ENCODE results near the gene CTNNA1. TPM values are rescaled to one million over a fixed set of nuclear protein-coding genes. Genes with fewer than 3 reads are reported as not detected.
"Not testable (repeated sequence)": the region's sequence is repeated elsewhere in the genome, so short reads cannot be mapped to it uniquely, and the experiment has no call there.

CTNNA1 gene
- total RNA-seq, 2 donors from 2014 or later: 247 to 288 TPM

- H3K4me3 ChIP-seq: no peak overlapping the region
- peak overlapping the region; percentile 60 to 62 for H3K27ac ChIP-seq
- no peak for TF ChIP-seq CTCF (IDR thresholded peaks at IDR 0.05)
- H3K27me3 ChIP-seq: no peaks in the 10 kb centered on the region
- peaks cover 0 to 24% of the 10 kb centered on the region in 2 donors for H3K4me1 ChIP-seq
- no peaks in the 10 kb centered on the region for H3K36me3 ChIP-seq
- no peak for DNase-seq (ENCODE audit: low spot score)
- H3K9me3 ChIP-seq: no peaks in the 10 kb centered on the region
These were observed 27.3 kb upstream of the CTNNA1 start for GRCh38 chr5:138725818-138726416.

GRCh38 chr5:138726848-138727247 lies 26.4 kb upstream of the CTNNA1 start:
- no peak overlapping the region for H3K4me3 ChIP-seq
- no peak for DNase-seq (ENCODE audit: low spot score)
- no peak overlapping the region for H3K27ac ChIP-seq
- H3K36me3 ChIP-seq: no peaks in the 10 kb centered on the region
- H3K4me1 ChIP-seq: peaks cover 0 to 24% of the 10 kb centered on the region in 2 donors
- no peak for TF ChIP-seq CTCF (IDR thresholded peaks at IDR 0.05)
- H3K9me3 ChIP-seq: no peaks in the 10 kb centered on the region
- no peaks in the 10 kb centered on the region for H3K27me3 ChIP-seq

GRCh38 chr5:138730496-138730895 lies 22.7 kb upstream of the CTNNA1 start:
- H3K4me3 ChIP-seq; DNase-seq (ENCODE audit: low spot score); H3K9me3 ChIP-seq; H3K27ac ChIP-seq; H3K36me3 ChIP-seq; H3K27me3 ChIP-seq: not testable (repeated sequence)
- H3K4me1 ChIP-seq: peaks cover 0 to 11% of the 10 kb centered on the region in 2 donors

GRCh38 chr5:138732466-138732865 lies 20.8 kb upstream of the CTNNA1 start:
- Histone ChIP-seq H3K4me3 (no peak overlapping the region), H3K27ac (no peak overlapping the region), H3K9me3 (no peaks in the 10 kb centered on the region), H3K27me3 (no peaks in the 10 kb centered on the region), H3K36me3 (no peaks in the 10 kb centered on the region), H3K4me1 (no peaks in the 10 kb centered on the region)
- no peak for TF ChIP-seq CTCF (IDR thresholded peaks at IDR 0.05)
- DNase-seq (ENCODE audit: low spot score): no peak

- DNase-seq (ENCODE audit: low spot score): no peak
- no peak overlapping the region for H3K27ac ChIP-seq
- no peak overlapping the region for H3K4me3 ChIP-seq
- TF ChIP-seq CTCF (IDR thresholded peaks at IDR 0.05): no peak
- no peaks in the 10 kb centered on the region for H3K36me3 ChIP-seq
- no peaks in the 10 kb centered on the region for H3K9me3 ChIP-seq
- no peaks in the 10 kb centered on the region for H3K4me1 ChIP-seq
- H3K27me3 ChIP-seq: no peaks in the 10 kb centered on the region
These were observed 20.3 kb upstream of the CTNNA1 start for GRCh38 chr5:138732933-138733332.

- Histone ChIP-seq H3K27ac (no peak overlapping the region), H3K36me3 (no peaks in the 10 kb centered on the region), H3K4me3 (no peak overlapping the region), H3K9me3 (no peaks in the 10 kb centered on the region), H3K4me1 (no peaks in the 10 kb centered on the region), H3K27me3 (no peaks in the 10 kb centered on the region)
- no peak for TF ChIP-seq CTCF (IDR thresholded peaks at IDR 0.05)
- DNase-seq (ENCODE audit: low spot score): no peak
These were observed 19.7 kb upstream of the CTNNA1 start for GRCh38 chr5:138733509-138733908.
